ENCODE results near the gene MTPN.

The MTPN gene

DNA sequence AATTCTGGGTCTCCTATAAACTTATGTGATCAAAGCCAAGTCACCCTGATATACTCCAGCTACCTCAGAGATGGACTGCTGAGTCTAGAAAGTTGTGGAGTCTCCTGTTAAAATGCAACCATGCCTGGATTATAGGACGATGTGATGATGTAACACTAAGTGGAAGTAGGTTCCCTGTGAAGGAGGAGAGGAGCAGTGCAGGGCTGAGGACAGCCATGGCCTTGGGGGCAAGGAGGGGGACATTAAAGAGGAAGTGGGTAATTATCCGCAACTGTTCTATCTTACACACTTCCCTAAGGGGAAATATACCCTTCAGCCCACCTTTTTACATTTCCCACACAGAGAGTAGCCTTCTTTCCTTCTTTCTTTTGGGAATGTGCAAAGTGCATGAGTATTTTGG lies 63.8 kb downstream of the MTPN start:
- Histone ChIP-seq H3K9me3 (no peaks in the 10 kb centered on the region), H3K36me3 (no peaks in the 10 kb centered on the region), H3K4me3 (ENCODE audit: low read depth, low read length) (no peak overlapping the region), H3K27me3 (no peaks in the 10 kb centered on the region), H3K4me1 (no peaks in the 10 kb centered on the region)
- TF ChIP-seq, protein P1, sequence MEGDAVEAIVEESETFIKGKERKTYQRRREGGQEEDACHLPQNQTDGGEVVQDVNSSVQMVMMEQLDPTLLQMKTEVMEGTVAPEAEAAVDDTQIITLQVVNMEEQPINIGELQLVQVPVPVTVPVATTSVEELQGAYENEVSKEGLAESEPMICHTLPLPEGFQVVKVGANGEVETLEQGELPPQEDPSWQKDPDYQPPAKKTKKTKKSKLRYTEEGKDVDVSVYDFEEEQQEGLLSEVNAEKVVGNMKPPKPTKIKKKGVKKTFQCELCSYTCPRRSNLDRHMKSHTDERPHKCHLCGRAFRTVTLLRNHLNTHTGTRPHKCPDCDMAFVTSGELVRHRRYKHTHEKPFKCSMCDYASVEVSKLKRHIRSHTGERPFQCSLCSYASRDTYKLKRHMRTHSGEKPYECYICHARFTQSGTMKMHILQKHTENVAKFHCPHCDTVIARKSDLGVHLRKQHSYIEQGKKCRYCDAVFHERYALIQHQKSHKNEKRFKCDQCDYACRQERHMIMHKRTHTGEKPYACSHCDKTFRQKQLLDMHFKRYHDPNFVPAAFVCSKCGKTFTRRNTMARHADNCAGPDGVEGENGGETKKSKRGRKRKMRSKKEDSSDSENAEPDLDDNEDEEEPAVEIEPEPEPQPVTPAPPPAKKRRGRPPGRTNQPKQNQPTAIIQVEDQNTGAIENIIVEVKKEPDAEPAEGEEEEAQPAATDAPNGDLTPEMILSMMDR (IDR thresholded peaks at IDR 0.05; ENCODE audit: low read depth, low read length), result no peak
- no peak for DNase-seq

DNA sequence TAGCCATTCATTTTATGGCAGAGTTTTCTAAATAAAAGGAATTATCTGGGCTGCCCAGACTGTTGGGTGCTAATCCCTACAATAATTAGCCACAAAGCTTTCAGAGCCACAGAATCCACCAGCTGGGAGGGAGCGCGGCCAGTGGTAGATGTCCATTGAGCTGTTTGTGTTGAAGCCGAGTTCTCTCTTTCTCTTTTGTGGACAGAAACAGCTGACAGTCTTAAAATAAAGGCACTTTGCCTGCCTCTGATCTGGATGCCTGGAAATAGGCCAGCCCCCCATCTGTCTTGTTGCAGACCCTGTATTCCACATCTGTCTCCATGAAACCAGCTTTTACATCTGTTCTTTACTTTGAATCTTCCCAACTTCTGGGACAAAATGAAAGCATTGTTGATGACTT lies 66.1 kb downstream of the MTPN start:
- Histone ChIP-seq H3K4me3 (ENCODE audit: low read depth, low read length) (no peak overlapping the region), H3K4me1 (no peaks in the 10 kb centered on the region), H3K36me3 (no peaks in the 10 kb centered on the region), H3K9me3 (no peaks in the 10 kb centered on the region), H3K27me3 (no peaks in the 10 kb centered on the region)
- TF ChIP-seq, protein P1 (IDR thresholded peaks at IDR 0.05; ENCODE audit: low read depth, low read length), result no peak
- no peak for DNase-seq

DNA sequence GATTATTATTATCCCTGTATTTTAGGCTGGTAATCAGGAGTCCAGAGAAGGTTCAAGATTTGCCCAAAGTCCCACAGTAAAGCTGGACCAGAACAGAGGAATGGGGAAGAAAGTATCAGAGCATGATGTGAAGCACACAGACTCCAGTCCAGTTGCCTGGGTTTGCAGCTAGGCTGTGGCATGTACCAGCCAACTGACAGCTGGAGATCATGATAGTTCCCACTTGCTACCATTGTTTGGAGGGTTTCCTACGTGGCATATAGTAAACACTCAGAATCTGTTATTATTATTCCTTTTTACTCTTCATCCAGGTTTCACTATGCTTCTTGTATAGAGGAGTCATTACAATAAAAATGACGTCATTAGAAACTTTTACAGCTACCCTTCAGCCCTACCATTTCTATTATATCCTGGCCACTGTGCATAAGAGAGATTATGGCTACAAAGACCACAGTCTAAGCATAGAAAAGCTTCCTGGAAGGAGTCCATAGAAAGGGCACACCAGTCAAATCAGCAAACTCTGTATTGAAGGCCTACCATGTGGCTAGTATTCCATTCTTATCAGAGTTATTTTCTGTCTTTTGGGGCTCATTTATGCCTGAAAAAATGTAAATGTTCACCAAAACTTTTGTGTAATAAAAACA lies 66.6 kb downstream of the MTPN start:
- no peak for DNase-seq
- Histone ChIP-seq H3K4me1 (no peaks in the 10 kb centered on the region), H3K36me3 (no peaks in the 10 kb centered on the region), H3K4me3 (ENCODE audit: low read depth, low read length) (no peak overlapping the region), H3K9me3 (no peaks in the 10 kb centered on the region), H3K27me3 (no peaks in the 10 kb centered on the region)
- TF ChIP-seq, protein P1 (IDR thresholded peaks at IDR 0.05; ENCODE audit: low read depth, low read length), result no peak

DNA sequence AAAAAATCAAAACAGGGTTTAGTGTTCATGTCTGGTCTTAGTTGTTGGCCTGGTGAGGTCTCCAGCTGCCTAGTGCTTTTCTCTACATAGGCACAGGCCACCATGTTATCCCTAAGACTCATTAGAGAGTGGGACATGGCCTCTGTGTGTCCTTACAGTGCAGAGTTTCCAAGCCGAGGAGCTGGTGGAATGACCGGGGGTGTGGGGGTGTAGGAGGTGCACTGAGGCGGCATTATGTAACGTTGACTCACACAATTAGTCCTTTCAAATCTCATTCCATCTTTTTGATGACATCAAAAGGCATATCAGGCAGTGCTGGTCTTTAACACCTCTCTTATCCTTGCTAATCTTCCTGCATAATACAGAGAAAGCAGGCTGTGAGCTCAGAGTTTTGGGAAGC lies 71.3 kb downstream of the MTPN start:
- Histone ChIP-seq H3K4me3 (ENCODE audit: low read depth, low read length) (no peak overlapping the region), H3K4me1 (no peaks in the 10 kb centered on the region), H3K9me3 (no peaks in the 10 kb centered on the region), H3K27me3 (no peaks in the 10 kb centered on the region), H3K36me3 (no peaks in the 10 kb centered on the region)
- DNase-seq, result no peak
- TF ChIP-seq, protein P1 (IDR thresholded peaks at IDR 0.05; ENCODE audit: low read depth, low read length), result no peak

DNA sequence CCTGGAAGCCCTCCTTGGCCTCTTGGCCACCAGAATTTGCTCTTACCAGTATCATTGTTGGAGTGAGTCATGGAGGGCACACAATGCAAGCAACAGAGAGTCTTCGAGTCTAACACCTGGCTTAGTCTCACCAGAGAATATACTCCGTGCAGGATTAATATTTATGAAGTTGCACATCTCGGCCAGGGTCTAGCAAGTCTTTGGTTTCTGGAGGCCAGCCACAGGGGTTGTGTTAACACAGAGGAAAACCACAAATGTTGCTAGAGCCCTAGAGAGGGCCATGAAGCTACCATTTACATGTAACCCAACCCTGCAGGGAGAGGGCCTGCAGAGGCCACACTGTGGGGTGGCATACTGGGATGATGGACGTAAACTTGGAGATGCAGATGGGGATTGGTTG lies 71.8 kb downstream of the MTPN start:
- no peaks in the 10 kb centered on the region for H3K36me3 ChIP-seq
- TF ChIP-seq, protein P1 (IDR thresholded peaks at IDR 0.05; ENCODE audit: low read depth, low read length), result no peak
- H3K27me3 ChIP-seq, result no peaks in the 10 kb centered on the region
- no peaks in the 10 kb centered on the region for H3K9me3 ChIP-seq
- H3K4me1 ChIP-seq, result no peaks in the 10 kb centered on the region
- no peak overlapping the region for H3K4me3 ChIP-seq (ENCODE audit: low read depth, low read length)
- no peak for DNase-seq

DNA sequence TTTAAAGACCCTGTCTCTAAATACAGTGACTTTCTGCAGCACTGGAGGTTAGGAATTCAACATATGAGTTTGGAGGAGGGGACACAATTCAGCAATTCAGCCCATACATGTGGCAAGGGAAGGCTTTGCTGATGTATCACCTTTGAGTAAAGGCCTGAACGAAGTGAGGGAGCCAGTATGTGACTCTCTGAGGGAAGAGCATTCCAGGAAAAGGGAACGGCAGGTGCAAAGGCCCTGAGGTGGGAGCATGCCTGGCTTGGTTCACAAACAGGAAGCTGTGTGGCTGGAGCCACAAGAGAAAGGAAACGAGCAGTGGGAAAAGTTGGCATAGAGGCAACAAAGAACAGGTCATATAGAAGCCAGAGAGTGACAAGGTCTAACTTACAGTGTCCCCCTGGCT lies 72.9 kb downstream of the MTPN start:
- DNase-seq, result no peak
- H3K9me3 ChIP-seq, result no peaks in the 10 kb centered on the region
- no peaks in the 10 kb centered on the region for H3K4me1 ChIP-seq
- no peak overlapping the region for H3K4me3 ChIP-seq (ENCODE audit: low read depth, low read length)
- no peaks in the 10 kb centered on the region for H3K36me3 ChIP-seq
- TF ChIP-seq, protein P1 (IDR thresholded peaks at IDR 0.05; ENCODE audit: low read depth, low read length), result no peak
- H3K27me3 ChIP-seq, result no peaks in the 10 kb centered on the region

All from BE2C (cell line).